Right lobe of liver (tissue), 6 donors: ENCODE measurements around the gene USP30. TPM values are rescaled to one million over a fixed set of nuclear protein-coding genes. Genes with fewer than 3 reads are reported as not detected.

Experiments
- ATAC-seq, 4 donors: fragments of 200-7000 bp; cut with Tn5 transposase; one replicate each; pipeline ENCODE4 v1.9.1; 2020; ENCODE audit warnings: mild to moderate bottlenecking in 4 of 4, moderate library complexity in 4 of 4
- DNase-seq, 3 donors: peaks; one replicate each; pipeline ENCODE4 v3.0.0-alpha.2; 2020
- H3K27ac ChIP-seq, 3 donors: fragments of 200-600 bp; one replicate each; pipeline ENCODE4 v1.8.0; 2022
- H3K27me3 ChIP-seq, 2 donors: fragments of 200-600 bp; one replicate each; pipeline ENCODE4 v1.8.0; 2022
- H3K36me3 ChIP-seq, 4 donors: fragments of 200-600 bp; sonication (generic) in 1 of 4; one replicate each; pipeline versions ENCODE4 v1.5.1 to v1.8.0; 2017 to 2022; ENCODE audit warnings: control low read depth in 1 of 4
- H3K4me1 ChIP-seq, 4 donors: fragments of 200-600 bp; sonication (generic) in 1 of 4; one replicate each; pipeline versions ENCODE4 v1.5.1 to v1.8.0; 2017 to 2022; ENCODE audit warnings: control low read depth in 1 of 4
- H3K4me3 ChIP-seq, 3 donors: fragments of 200-600 bp; one replicate each; pipeline ENCODE4 v1.8.0; 2022
- H3K9me3 ChIP-seq, 4 donors: fragments of 200-600 bp; sonication (generic) in 1 of 4; one replicate each; pipeline versions ENCODE4 v1.5.1 to v1.8.0; 2017 to 2022; ENCODE audit warnings: control low read depth in 1 of 4
- CTCF ChIP-seq, 4 donors: fragments of 200-600 bp in 3 of 4; fragments of 450-650 bp in 1 of 4; IDR thresholded peaks; one replicate each; pipeline versions ENCODE4 v1.5.1 to v1.8.0; 2016 to 2022; ENCODE audit warnings: antibody characterized with exemption in 4 of 4, mild to moderate bottlenecking in 2 of 4
- POLR2A ChIP-seq: fragments of 450-650 bp; IDR thresholded peaks from one replicate; pipeline ENCODE4 v1.6.1; 2017; ENCODE audit warnings: antibody characterized with exemption, mild to moderate bottlenecking
- WGBS: methylation state at CpG from one replicate; pipeline ENCODE4 v1.1.6; 2018; ENCODE audit warnings: low coverage, low lambda C conversion rate; ENCODE audit not compliant: insufficient coverage; ENCODE audit errors: missing lambda C conversion rate; 5-methylcytosine and 5-hydroxymethylcytosine counted together
- intact Hi-C, 2 donors: fragments of 100-400 bp; cut with DNase I; formaldehyde crosslinking; loops; one replicate each; pipeline versions ENCODE4 v1.11.2 to v1.14.1; 2022
- total RNA-seq, 6 experiments: library from RNA; depleted of rRNA in 2 of 6; stranded (reverse); fragments of >200 nt in 2 of 6; fragmentation: NEBNext Ultra II Directional in 3 of 6; extraction: Animal tissue kit (Norgen Biotek cat#: 25700) in 3 of 6; gene quantifications; one replicate each; pipeline versions ENCODE4 v1.1.0 to v1.2.4, GENCODE V29; 2016 to 2023
- donor health status: DM: no; HTN: yes; CAD: no.
- donor health status: DM: no; HTN: no; CAD: no.
- donor health status: DM: no; HTN: no; CAD: no.
- donor health status: DM: no; HTN: yes; CAD: no.
- donor health status: DM: no; HTN: yes; CAD: no.

Gene USP30
- total RNA-seq, 6 experiments from 2014 or later, result 6.4 to 17.6 (median 11.0) TPM

GRCh38 chr12:109115758-109116610 lies 63.6 kb downstream of the USP30 start, which contains the start of gene ACACB:
TSS of gene ACACB (plus strand) at chr12:109116587. CDS start at chr12:109139406, 22,819 bp downstream.
- Histone ChIP-seq H3K4me3 (peak within 1 kb of the TSS in 2 of 3 donors; percentile 22 to 33), H3K27me3 (no peaks in the 10 kb centered on the region), H3K4me1 (peaks cover 0 to 77% (median 31%) of the 10 kb centered on the region in 4 donors), H3K9me3 (no peaks in the 10 kb centered on the region), H3K36me3 (no peaks in the 10 kb centered on the region), H3K27ac (peak within 1 kb of the TSS; percentile 68 to 84 (median 77))
- 23% methylated on average over 14 of the region's 14 CpGs for WGBS
- TF ChIP-seq POLR2A (peak; percentile 75), CTCF (IDR thresholded peaks at IDR 0.05) (no peak)
- DNase-seq (peak; percentile 75 to 93 (median 86)), ATAC-seq (peak; percentile 61 to 79 (median 66))
- intact Hi-C loops, result no loop called here

GRCh38 chr12:109116611-109116949 lies 64.2 kb downstream of the USP30 start:
- 36% methylated on average over 11 of the region's 12 CpGs for WGBS
- intact Hi-C loops, result no loop called here

GRCh38 chr12:109120095-109120494 lies 67.7 kb downstream of the USP30 start:
- no peak for DNase-seq
- H3K4me1 ChIP-seq, result peaks cover 0 to 54% (median 18%) of the 10 kb centered on the region in 4 donors
- WGBS, result 74% methylated on average over 2 of the region's 2 CpGs
- H3K27me3 ChIP-seq, result no peaks in the 10 kb centered on the region
- no peak overlapping the region for H3K4me3 ChIP-seq
- no peak for ATAC-seq
- intact Hi-C loops, result no loop called here
- H3K9me3 ChIP-seq, result no peaks in the 10 kb centered on the region
- no peak overlapping the region for H3K27ac ChIP-seq
- no peaks in the 10 kb centered on the region for H3K36me3 ChIP-seq
- no peak for TF ChIP-seq CTCF (IDR thresholded peaks at IDR 0.05)
- TF ChIP-seq POLR2A, result no peak

More at GRCh38 chr12:109116611-109116949, 64.2 kb downstream of the USP30 start:
- Histone ChIP-seq H3K4me1 (peaks cover 0 to 83% (median 31%) of the 10 kb centered on the region in 4 donors), H3K36me3 (no peaks in the 10 kb centered on the region), H3K27ac (peak overlapping the region; percentile 68 to 84 (median 77)), H3K27me3 (no peaks in the 10 kb centered on the region), H3K4me3 (peak overlapping the region in 2 of 3 donors; percentile 20 to 25), H3K9me3 (no peaks in the 10 kb centered on the region)
- TF ChIP-seq CTCF (IDR thresholded peaks at IDR 0.05), result no peak
- peak in 2 of 4 donors; percentile 0 to 1 for ATAC-seq
- no peak for DNase-seq

- intact Hi-C loops, result no loop called here
- DNase-seq, result no peak
- peaks cover 0 to 49% (median 15%) of the 10 kb centered on the region in 4 donors for H3K4me1 ChIP-seq
These were observed 68.2 kb downstream of the USP30 start for GRCh38 chr12:109120557-109120956.

More at GRCh38 chr12:109120557-109120956, 68.2 kb downstream of the USP30 start:
- Histone ChIP-seq H3K4me3 (no peak overlapping the region), H3K27ac (no peak overlapping the region), H3K9me3 (no peaks in the 10 kb centered on the region), H3K36me3 (no peaks in the 10 kb centered on the region), H3K27me3 (no peaks in the 10 kb centered on the region)
- 60% methylated on average over 4 of the region's 4 CpGs for WGBS
- TF ChIP-seq CTCF (IDR thresholded peaks at IDR 0.05) (no peak), POLR2A (no peak)
- ATAC-seq, result no peak
